ENCODE results near the gene LONRF3.
A peak's percentile ranks its signal among the peaks of the same experiment; 100 is the strongest.

Gene LONRF3

DNA sequence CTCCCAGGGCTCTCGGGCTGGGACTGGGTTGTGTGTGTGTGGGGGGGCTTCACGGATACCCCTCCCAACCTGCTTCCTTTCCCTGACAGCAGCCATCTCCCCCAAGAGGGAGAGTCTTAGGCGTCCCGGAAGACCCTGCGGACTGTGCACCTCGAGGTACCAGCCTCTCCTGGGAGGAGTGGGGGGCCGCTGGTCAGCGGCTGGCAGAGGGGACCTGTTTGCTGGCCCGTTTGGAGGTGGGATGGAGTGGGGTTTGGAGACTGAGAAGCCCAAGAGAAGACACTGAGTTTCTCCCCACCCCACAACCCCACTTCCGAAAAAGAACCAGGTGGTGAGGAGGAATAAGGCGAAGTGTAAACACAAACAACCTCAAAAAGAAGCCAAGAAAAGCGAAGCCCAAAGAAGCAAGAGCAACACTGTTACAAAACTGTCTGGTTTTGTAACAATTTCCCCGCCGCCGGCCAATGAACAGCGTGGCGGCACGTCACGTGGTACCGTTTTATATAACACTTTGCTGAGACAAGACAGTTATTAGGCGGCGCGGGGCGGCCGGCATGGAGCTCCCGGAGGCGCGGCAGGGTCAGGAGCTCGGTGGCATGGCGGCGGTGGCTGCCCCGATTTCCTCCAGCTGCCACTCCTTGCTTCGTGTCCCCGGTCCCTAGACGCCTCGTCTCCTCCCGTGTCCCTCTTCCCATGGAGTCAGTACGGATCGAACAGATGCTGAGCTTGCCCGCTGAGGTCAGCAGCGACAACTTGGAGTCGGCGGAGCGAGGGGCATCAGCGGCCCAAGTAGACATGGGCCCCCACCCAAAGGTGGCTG, at the start of gene LONRF3:
Gene LONRF3 (plus strand): TSS at position 531 of the 820 bp plus-strand sequence. CDS start 163 bp downstream, at position 694.
- H3K36me3 Mint-ChIP-seq (ENCODE audit: low read depth): peaks cover 4% of the 10 kb centered on the region
- H3K27ac Mint-ChIP-seq: peak within 1 kb of the TSS; percentile 88
- peaks cover 23% of the 10 kb centered on the region for H3K4me1 Mint-ChIP-seq (ENCODE audit: low read depth)
- H3K27me3 Mint-ChIP-seq: peaks cover 33% of the 10 kb centered on the region
- peak; percentile 72 for DNase-seq
- H3K4me3 Mint-ChIP-seq: peak within 1 kb of the TSS; percentile 79
- H3K9me3 Mint-ChIP-seq: no peaks in the 10 kb centered on the region

DNA sequence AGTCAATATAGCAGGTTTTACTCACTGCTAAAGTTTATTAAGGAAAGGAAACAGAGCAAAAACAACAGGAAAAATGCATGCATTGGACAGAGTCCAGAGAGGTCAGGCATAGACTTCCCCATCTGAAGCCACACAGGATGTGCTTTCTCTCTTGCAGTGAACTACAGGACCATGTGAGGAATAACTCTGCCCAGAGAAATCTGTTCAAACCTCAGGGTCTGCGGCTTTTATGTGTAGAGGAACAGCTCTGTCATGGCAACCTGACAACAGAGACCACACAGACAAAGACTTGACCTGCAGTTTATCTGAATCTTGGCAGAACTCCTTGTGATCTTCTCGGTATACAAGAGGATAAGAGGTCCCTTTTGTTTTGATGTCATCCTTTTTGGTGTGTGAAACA, 46.3 kb upstream of the LONRF3 start:
- H3K27me3 Mint-ChIP-seq: peaks cover 4% of the 10 kb centered on the region
- H3K36me3 Mint-ChIP-seq (ENCODE audit: low read depth): no peaks in the 10 kb centered on the region
- H3K4me3 Mint-ChIP-seq: no peak overlapping the region
- no peak for DNase-seq
- H3K9me3 Mint-ChIP-seq: no peaks in the 10 kb centered on the region
- H3K4me1 Mint-ChIP-seq (ENCODE audit: low read depth): no peaks in the 10 kb centered on the region
- H3K27ac Mint-ChIP-seq: no peak overlapping the region

DNA sequence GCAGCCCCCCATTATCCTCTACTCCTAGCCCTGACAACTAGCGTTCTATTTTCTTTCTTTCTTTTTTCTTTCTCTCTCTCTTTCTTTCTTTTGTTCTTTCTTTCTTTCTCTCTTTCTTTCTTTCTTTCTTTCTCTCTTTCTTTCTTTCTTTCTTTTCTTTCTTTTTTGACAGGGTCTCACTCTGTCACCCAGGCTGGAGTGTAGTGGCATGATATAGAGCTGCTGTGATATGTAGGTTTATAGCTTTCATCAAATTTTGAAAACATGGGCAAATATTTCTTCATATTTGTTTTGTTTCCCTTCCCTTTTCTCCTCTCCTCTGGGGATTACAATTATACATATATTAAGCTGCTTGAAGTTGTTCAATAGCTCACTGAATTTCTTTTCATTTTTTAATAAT, 39.1 kb upstream of the LONRF3 start:
- Mint-ChIP-seq H3K36me3 (ENCODE audit: low read depth) (no peaks in the 10 kb centered on the region), H3K9me3 (no peaks in the 10 kb centered on the region), H3K27ac (no peak overlapping the region), H3K4me1 (ENCODE audit: low read depth) (no peaks in the 10 kb centered on the region), H3K27me3 (peaks cover 26% of the 10 kb centered on the region), H3K4me3 (no peak overlapping the region)
- no peak for DNase-seq

DNA sequence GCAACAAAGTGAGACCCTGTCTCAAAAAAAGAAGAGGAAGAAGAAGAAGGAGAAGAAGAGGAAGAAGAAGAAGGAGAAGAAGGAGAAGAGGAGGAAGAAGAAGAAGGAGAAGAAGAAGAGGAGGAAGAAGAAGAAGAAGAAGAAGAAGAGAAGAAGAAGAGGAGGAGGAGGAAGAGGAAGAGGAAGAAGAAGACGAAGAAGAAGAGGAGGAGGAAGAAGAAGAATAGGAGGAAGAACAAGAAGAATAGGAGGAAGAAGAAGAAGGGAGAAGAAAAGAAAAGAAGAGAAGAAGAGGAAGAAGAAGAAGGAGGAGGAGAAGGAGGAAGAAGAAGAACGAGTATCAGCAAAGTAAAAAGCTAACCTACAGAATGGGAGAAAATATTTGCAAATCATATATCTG, 33.3 kb upstream of the LONRF3 start:
- Mint-ChIP-seq H3K4me3 (no peak overlapping the region), H3K36me3 (ENCODE audit: low read depth) (no peaks in the 10 kb centered on the region), H3K4me1 (ENCODE audit: low read depth) (no peaks in the 10 kb centered on the region), H3K27me3 (peaks cover 19% of the 10 kb centered on the region), H3K27ac (no peak overlapping the region), H3K9me3 (no peaks in the 10 kb centered on the region)
- no peak for DNase-seq

DNA sequence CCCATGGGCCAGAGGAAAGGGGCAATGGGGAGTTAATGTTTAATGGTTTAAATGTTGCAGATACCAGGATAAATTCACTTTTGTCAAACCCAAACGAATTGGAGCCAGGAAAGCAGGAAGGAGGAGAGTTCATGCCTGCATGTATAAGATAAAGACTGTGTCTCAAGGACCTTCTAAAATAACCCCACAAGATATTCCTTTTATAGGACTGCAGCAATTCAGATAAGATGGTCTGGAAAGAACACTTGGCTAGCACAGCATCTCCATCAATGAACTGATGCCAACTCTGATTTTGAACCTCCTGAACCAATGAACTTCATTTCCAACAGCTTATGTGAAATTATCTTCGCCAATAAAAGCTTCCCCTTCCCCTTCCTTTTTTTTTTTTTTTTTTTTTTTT, 31.3 kb upstream of the LONRF3 start:
- H3K27ac Mint-ChIP-seq: no peak overlapping the region
- no peak overlapping the region for H3K4me3 Mint-ChIP-seq
- no peaks in the 10 kb centered on the region for H3K4me1 Mint-ChIP-seq (ENCODE audit: low read depth)
- no peak for DNase-seq
- H3K36me3 Mint-ChIP-seq (ENCODE audit: low read depth): no peaks in the 10 kb centered on the region
- no peaks in the 10 kb centered on the region for H3K9me3 Mint-ChIP-seq
- peaks cover 11% of the 10 kb centered on the region for H3K27me3 Mint-ChIP-seq

DNA sequence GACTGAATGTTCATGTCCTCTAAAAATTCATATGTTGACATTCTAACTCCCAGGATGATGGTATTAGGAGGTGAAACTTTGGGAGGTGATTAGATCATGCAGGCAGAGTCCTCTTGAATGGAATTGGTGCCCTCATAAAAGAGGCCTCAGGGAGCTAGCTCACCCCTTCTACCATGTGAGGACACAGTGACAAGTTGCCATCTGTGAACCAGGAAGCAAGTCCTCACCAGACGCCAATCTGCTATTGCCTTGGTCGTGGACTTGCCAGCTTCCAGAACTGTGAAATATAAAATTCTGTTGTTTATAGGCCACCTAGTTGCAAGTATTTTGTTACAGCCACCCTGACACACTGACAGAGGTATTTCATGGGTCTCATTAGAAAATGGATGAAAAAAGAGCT, 28.5 kb upstream of the LONRF3 start:
- Mint-ChIP-seq H3K27me3 (peaks cover 10% of the 10 kb centered on the region), H3K4me1 (ENCODE audit: low read depth) (no peaks in the 10 kb centered on the region), H3K4me3 (no peak overlapping the region), H3K27ac (no peak overlapping the region), H3K36me3 (ENCODE audit: low read depth) (no peaks in the 10 kb centered on the region), H3K9me3 (no peaks in the 10 kb centered on the region)
- DNase-seq: no peak

DNA sequence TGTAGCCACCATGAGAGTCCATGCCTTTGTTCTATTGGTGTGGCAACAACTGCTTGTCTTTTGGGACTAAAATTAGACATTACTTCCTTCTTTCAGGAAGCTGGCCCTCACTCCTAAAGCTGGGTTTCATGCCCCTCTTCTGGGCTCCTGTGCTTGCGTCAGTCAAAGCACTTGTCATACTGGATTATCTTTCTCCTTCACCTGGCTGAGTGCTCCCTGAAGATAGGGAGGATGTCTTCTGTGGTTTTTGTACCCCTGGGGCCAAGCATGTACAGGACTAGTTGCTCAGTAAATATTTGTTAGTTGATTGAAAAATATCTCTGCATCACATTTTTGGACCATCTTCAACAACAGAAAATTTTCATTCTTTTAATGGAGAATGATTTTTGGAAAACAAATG, 26.1 kb upstream of the LONRF3 start:
- H3K9me3 Mint-ChIP-seq: no peaks in the 10 kb centered on the region
- H3K4me3 Mint-ChIP-seq: no peak overlapping the region
- H3K27ac Mint-ChIP-seq: no peak overlapping the region
- H3K27me3 Mint-ChIP-seq: peaks cover 13% of the 10 kb centered on the region
- H3K36me3 Mint-ChIP-seq (ENCODE audit: low read depth): no peaks in the 10 kb centered on the region
- DNase-seq: no peak
- H3K4me1 Mint-ChIP-seq (ENCODE audit: low read depth): no peaks in the 10 kb centered on the region

DNA sequence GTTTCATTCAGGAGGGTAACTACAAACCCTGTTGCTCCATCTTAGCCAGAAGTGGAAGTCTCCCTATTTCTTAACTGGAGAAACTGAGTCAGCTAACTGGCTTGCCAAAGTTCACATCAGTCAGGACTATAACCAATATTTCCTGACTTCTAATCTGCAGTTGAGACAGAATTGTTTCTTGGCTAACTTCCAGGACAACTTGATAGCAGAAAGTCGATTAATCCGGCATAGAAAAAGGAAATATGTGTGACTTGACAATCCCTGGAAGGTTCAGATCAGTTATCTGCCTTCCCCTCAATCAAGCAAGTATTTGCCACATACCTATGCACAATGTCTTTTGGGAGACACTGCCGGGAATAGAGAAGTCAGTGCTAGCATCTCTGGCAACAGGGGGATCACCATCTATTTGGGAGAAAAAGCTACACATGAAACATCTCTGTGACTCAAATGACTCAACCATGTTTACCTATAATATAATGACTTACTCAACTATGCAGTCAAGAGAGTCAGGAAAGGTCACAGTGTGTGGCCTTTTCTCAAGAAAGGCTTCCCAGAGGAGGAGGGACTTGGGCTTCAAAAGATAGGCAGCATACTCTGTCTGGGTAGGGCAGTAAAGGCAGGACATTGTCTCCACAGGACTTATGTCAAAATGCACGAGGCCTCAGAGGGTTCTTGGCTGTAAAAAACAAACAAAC, 12.4 kb upstream of the LONRF3 start:
- no peak overlapping the region for H3K27ac Mint-ChIP-seq
- no peaks in the 10 kb centered on the region for H3K9me3 Mint-ChIP-seq
- no peak for DNase-seq
- peaks cover 1% of the 10 kb centered on the region for H3K4me1 Mint-ChIP-seq (ENCODE audit: low read depth)
- H3K36me3 Mint-ChIP-seq (ENCODE audit: low read depth): no peaks in the 10 kb centered on the region
- no peak overlapping the region for H3K4me3 Mint-ChIP-seq
- peaks cover 10% of the 10 kb centered on the region for H3K27me3 Mint-ChIP-seq

DNA sequence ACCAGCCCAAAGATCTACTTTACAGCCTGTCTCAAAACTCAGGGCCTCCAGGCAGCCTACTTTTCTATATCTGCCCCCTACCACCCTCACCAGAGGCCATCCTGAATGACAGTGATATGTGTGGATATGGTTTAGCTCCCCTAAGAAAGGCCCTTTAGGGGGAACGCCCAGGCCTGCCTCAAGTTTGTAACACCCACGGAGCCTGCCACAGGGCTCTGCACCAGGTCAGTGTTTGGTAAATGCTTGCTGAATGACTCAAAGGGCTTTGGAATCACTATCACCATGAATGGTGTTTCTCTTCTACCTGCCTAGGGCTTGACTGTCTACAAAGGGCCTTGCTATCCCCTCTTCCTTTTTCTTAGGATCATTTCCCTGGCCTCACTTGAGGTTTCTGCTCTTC, 11.3 kb upstream of the LONRF3 start:
- no peaks in the 10 kb centered on the region for H3K9me3 Mint-ChIP-seq
- no peak overlapping the region for H3K27ac Mint-ChIP-seq
- peaks cover 1% of the 10 kb centered on the region for H3K4me1 Mint-ChIP-seq (ENCODE audit: low read depth)
- no peak for DNase-seq
- no peak overlapping the region for H3K4me3 Mint-ChIP-seq
- no peaks in the 10 kb centered on the region for H3K36me3 Mint-ChIP-seq (ENCODE audit: low read depth)
- H3K27me3 Mint-ChIP-seq: peaks cover 8% of the 10 kb centered on the region

DNA sequence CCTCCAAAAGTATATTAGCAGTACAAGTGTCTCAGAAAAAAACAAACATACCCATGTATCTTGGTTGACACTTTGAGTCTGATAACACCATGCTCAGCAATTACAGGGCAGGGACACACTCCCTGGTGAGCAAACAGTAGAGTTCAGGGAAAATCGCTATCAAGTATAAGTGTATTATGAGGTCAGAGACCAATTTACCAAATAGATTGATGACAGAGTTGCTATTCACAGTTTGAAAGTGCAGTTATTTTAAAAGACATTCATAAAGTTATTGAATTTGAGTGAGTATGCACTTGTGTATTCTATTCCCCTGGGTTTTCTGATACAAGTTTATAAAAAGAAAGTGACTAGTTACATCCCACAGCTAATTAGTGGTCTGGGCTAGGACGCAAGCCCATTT, 10.2 kb upstream of the LONRF3 start:
- Mint-ChIP-seq H3K4me1 (ENCODE audit: low read depth) (peaks cover 1% of the 10 kb centered on the region), H3K27me3 (peaks cover 15% of the 10 kb centered on the region)

DNA sequence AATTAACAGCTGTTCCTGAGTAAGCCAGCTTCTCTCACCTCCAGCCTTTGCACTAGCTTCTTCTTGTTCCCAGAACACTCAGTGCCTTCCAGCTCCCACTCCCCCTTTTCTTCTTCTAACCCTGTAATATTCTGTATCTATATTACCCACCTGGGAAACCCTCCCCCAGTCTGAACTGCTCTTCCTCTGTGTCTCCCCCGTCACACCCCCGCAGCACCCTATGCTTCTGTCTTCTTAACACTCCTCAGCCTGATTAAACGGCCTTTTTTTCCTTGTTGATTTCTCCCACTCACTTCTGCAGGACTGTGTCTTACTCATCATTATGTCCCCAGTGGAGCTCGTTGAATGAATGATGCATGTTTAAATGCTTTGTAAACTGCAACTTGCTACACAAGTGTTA, 9.0 kb upstream of the LONRF3 start:
- Mint-ChIP-seq H3K4me1 (ENCODE audit: low read depth) (peaks cover 1% of the 10 kb centered on the region), H3K4me3 (no peak overlapping the region), H3K9me3 (no peaks in the 10 kb centered on the region), H3K27ac (no peak overlapping the region), H3K36me3 (ENCODE audit: low read depth) (no peaks in the 10 kb centered on the region), H3K27me3 (peaks cover 19% of the 10 kb centered on the region)
- DNase-seq: no peak

More for the DNA sequence above, 10.2 kb upstream of the LONRF3 start:
- no peak overlapping the region for H3K4me3 Mint-ChIP-seq
- DNase-seq: no peak
- H3K9me3 Mint-ChIP-seq: no peaks in the 10 kb centered on the region
- H3K36me3 Mint-ChIP-seq (ENCODE audit: low read depth): no peaks in the 10 kb centered on the region
- no peak overlapping the region for H3K27ac Mint-ChIP-seq

DNA sequence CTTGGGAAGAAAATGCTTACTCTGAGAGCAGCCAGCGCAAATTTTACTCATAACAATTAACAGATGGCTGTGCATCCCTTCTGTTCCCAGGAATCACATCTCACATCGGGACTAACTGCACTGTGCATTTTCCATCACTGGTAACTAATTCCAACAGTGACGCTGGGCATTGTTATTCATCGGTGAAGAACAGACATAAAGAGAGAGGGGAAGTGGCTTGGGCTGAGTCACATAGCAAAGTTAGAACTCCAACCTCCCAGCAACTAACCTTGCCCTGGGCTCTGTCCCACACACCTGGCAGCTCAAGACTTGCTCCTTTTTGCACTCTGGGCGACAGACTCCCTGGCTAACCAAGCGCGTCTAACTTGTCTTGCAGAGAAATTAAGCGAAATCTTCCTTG, 6.4 kb upstream of the LONRF3 start:
- H3K27ac Mint-ChIP-seq: no peak overlapping the region
- H3K36me3 Mint-ChIP-seq (ENCODE audit: low read depth): no peaks in the 10 kb centered on the region
- peaks cover 31% of the 10 kb centered on the region for H3K27me3 Mint-ChIP-seq
- no peak for DNase-seq
- H3K4me1 Mint-ChIP-seq (ENCODE audit: low read depth): no peaks in the 10 kb centered on the region
- no peaks in the 10 kb centered on the region for H3K9me3 Mint-ChIP-seq
- H3K4me3 Mint-ChIP-seq: no peak overlapping the region

DNA sequence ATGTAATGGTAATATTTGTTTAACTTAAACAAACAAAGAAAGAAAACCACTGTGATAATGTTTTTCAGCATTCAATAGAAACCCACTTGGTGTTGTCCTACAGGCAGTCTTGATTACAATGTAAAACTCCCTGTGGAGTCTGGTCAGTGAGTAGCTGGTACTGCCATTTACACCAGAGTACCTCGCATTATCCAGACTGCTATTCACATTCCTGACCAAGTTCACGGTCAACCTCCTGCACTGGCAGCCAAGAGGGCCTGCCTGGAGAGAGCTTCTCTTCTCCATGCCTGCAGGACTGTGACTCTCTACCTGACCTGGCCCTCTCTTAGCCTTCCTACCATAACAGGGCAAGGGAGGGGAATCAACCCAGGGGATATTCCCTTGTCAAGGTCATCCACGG, 2.9 kb upstream of the LONRF3 start:
- peaks cover 40% of the 10 kb centered on the region for H3K27me3 Mint-ChIP-seq
- no peak overlapping the region for H3K4me3 Mint-ChIP-seq
- DNase-seq: no peak
- peaks cover 13% of the 10 kb centered on the region for H3K4me1 Mint-ChIP-seq (ENCODE audit: low read depth)
- no peaks in the 10 kb centered on the region for H3K9me3 Mint-ChIP-seq
- H3K36me3 Mint-ChIP-seq (ENCODE audit: low read depth): peaks cover 3% of the 10 kb centered on the region
- H3K27ac Mint-ChIP-seq: no peak overlapping the region

DNA sequence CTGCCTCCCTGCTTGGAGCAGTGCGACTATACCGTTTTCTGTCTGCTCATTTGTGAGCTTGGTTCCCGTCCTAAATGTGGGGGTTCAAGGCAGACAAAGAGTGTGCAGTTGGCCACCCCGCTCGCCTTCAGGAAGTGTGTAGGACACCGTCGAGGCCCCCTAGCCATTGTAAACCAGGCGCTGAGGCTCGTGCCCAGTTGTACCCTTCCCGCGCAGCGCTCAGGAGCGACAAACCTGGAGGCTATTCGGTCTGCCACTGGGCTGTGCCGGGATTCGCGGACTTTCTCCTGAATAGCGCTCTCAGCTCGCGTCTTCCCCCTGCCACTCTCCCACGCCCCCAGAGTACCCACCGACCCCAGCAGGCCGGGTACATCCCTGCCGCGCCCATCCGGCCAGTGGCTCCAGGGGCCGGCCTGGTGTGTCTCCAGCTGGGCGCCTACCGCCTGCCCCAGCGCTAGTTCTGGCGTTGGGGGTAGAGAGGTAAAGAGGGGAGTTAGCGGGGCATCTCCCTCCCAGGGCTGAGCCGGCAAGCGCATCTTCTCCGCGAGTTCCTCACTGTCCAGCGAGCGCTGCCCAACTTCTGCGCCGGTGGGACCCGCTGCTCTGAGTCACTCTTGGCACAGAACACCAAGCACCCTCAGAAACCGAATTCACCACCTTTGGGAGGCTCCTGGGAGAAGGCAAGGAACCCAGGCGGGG, 880 bp upstream of the LONRF3 start:
- peaks cover 37% of the 10 kb centered on the region for H3K27me3 Mint-ChIP-seq
- peak; percentile 34 for DNase-seq
- H3K36me3 Mint-ChIP-seq (ENCODE audit: low read depth): peaks cover 4% of the 10 kb centered on the region
- no peaks in the 10 kb centered on the region for H3K9me3 Mint-ChIP-seq
- peak overlapping the region; percentile 79 for H3K4me3 Mint-ChIP-seq
- H3K4me1 Mint-ChIP-seq (ENCODE audit: low read depth): peaks cover 23% of the 10 kb centered on the region
- H3K27ac Mint-ChIP-seq: no peak overlapping the region

Data from activated T-cell treated with anti-CD3 and anti-CD28 coated beads, Interleukin-2, amount 50 U/mL, for 24 hours (primary cell).